Colon (tissue), 2 donors: ENCODE results near the gene IL1A.

Source experiments
- FAIRE-seq: peaks from 2 replicates; lab custom pipeline; 2012; peaks lifted over from hg19 to GRCh38; lab: Jason Lieb, UNC
- donor health status: control.
- donor health status: control.

The IL1A gene

GRCh38 chr2:112792419-112792818, 8.1 kb upstream of the IL1A start:
- FAIRE-seq: no peak

GRCh38 chr2:112791693-112792230, 7.5 kb upstream of the IL1A start:
- FAIRE-seq: no peak

GRCh38 chr2:112791019-112791418, 6.7 kb upstream of the IL1A start:
- FAIRE-seq: no peak

- FAIRE-seq: no peak
Measured at GRCh38 chr2:112790305-112790704, 6.0 kb upstream of the IL1A start.

- no peak for FAIRE-seq
Measured at GRCh38 chr2:112789186-112789585, 4.9 kb upstream of the IL1A start.

- no peak for FAIRE-seq
Measured at GRCh38 chr2:112788653-112789052, 4.4 kb upstream of the IL1A start.

- no peak for FAIRE-seq
Measured at GRCh38 chr2:112787729-112788393, 3.6 kb upstream of the IL1A start.

- no peak for FAIRE-seq
Measured at GRCh38 chr2:112787294-112787693, 3.0 kb upstream of the IL1A start.

- FAIRE-seq: no peak
Measured at GRCh38 chr2:112783187-112783714, 1.0 kb downstream of the IL1A start.

- no peak for FAIRE-seq
Measured at GRCh38 chr2:112782234-112782799, 2.0 kb downstream of the IL1A start.

- FAIRE-seq: no peak
Measured at GRCh38 chr2:112779598-112779997, 4.7 kb downstream of the IL1A start.

- FAIRE-seq: no peak
Measured at GRCh38 chr2:112777036-112777435, 7.3 kb downstream of the IL1A start.

GRCh38 chr2:112776113-112776512, 8.2 kb downstream of the IL1A start:
- FAIRE-seq: no peak

- FAIRE-seq: no peak
Measured at GRCh38 chr2:112774536-112775285, 9.6 kb downstream of the IL1A start.

GRCh38 chr2:112773556-112773955, 10.7 kb downstream of the IL1A start:
- no peak for FAIRE-seq

- FAIRE-seq: no peak
Measured at GRCh38 chr2:112772911-112773475, 11.3 kb downstream of the IL1A start.

- FAIRE-seq: no peak
Measured at GRCh38 chr2:112772322-112772721, 12.0 kb downstream of the IL1A start.

GRCh38 chr2:112768432-112768831, 15.9 kb downstream of the IL1A start:
- no peak for FAIRE-seq

GRCh38 chr2:112767693-112768330, 16.5 kb downstream of the IL1A start:
- no peak for FAIRE-seq

- FAIRE-seq: no peak
Measured at GRCh38 chr2:112765251-112765650, 19.0 kb downstream of the IL1A start.

GRCh38 chr2:112764071-112765044, 19.9 kb downstream of the IL1A start, which contains the start of gene CKAP2L:
Gene CKAP2L, minus strand, starts transcription at chr2:112764609. Its CDS starts 11 bp downstream, at chr2:112764598.
- no peak for FAIRE-seq
